Caco-2 (cell line): ENCODE data around the gene ZIM2. TPM values are rescaled to one million over a fixed set of nuclear protein-coding genes. Genes with fewer than 3 reads are reported as not detected.

Experiments used
- BruUV-seq: library from RNA; stranded (reverse); fragments of 400-500 nt; replicated peaks from 2 replicates; lab custom pipeline; 2021; lab: Mats Ljungman, UMichigan
- CTCF ChIA-PET: fragments of 300-600 bp; sonication (Branson Sonifier 250); formaldehyde crosslinking; loops from one replicate; lab custom pipeline; 2022; ENCODE audit warnings: antibody characterized with exemption; lab: Charles Lee
- POLR2A ChIA-PET: fragments of 300-600 bp; sonication (Branson Sonifier 250); formaldehyde crosslinking; loops from one replicate; lab custom pipeline; 2022; ENCODE audit warnings: antibody characterized with exemption; lab: Charles Lee
- DNase-seq, 2 experiments: peaks; one replicate each; pipeline versions ENCODE4 v3.0.0 to v3.0.0-alpha.2; 2020 to 2022
- H3K27me3 ChIP-seq: replicated peaks from 2 replicates; pipeline ENCODE4 v1.6.0; 2011; ENCODE audit warnings: low read length; ENCODE audit not compliant: control insufficient read depth, insufficient read depth
- H3K36me3 ChIP-seq: 2 replicates; pipeline ENCODE4 v1.5.1; 2011; ENCODE audit warnings: low read length; ENCODE audit not compliant: control insufficient read depth, insufficient read depth
- H3K4me1 ChIP-seq: fragments of 250-450 bp; sonication (Bioruptor Pico); 2 replicates; pipeline ENCODE4 v1.5.1; 2020; ENCODE audit warnings: mild to moderate bottlenecking
- H3K4me3 ChIP-seq: 2 replicates; pipeline ENCODE4 v1.5.1; 2011; ENCODE audit warnings: low read depth, mild to moderate bottlenecking, control low read depth, low read length
- H3K9me3 ChIP-seq: fragments of 250-450 bp; sonication (Bioruptor Pico); 2 replicates; pipeline ENCODE4 v1.5.1; 2020; ENCODE audit warnings: mild to moderate bottlenecking, moderate library complexity
- H3K27ac Mint-ChIP-seq: one replicate; pipeline ENCODE4 v1.8.0; 2022; ENCODE audit warnings: mixed read lengths; ENCODE audit not compliant: unreplicated experiment
- H3K27me3 Mint-ChIP-seq: one replicate; pipeline ENCODE4 v1.8.0; 2022; ENCODE audit warnings: mixed read lengths; ENCODE audit not compliant: insufficient read depth, unreplicated experiment
- H3K36me3 Mint-ChIP-seq: one replicate; pipeline ENCODE4 v1.8.0; 2022; ENCODE audit warnings: mild to moderate bottlenecking, mixed read lengths; ENCODE audit not compliant: insufficient read depth, unreplicated experiment
- H3K4me1 Mint-ChIP-seq: one replicate; pipeline ENCODE4 v1.8.0; 2022; ENCODE audit warnings: low read depth, mixed read lengths; ENCODE audit not compliant: unreplicated experiment
- H3K4me3 Mint-ChIP-seq: one replicate; pipeline ENCODE4 v1.8.0; 2022; ENCODE audit warnings: mild to moderate bottlenecking, moderate library complexity, mixed read lengths; ENCODE audit not compliant: unreplicated experiment
- H3K9me3 Mint-ChIP-seq: one replicate; pipeline ENCODE4 v1.8.0; 2022; ENCODE audit warnings: mixed read lengths; ENCODE audit not compliant: unreplicated experiment
- intact Hi-C: fragments of 100-400 bp; cut with micrococcal nuclease; formaldehyde crosslinking; loops from one replicate; pipeline ENCODE4 v1.10.0; 2022; ENCODE audit not compliant: unreplicated experiment
- total RNA-seq: library from RNA; stranded (reverse); gene quantifications from 2 replicates; pipeline ENCODE4 v1.2.3, GENCODE V29; 2022
- TF ChIP-seq, protein P1 (sequence below), 2 experiments: fragments of 200-600 bp in 1 of 2; IDR thresholded peaks; 1 replicate in 1 of 2; 2 replicates in 1 of 2; pipeline versions ENCODE4 v1.5.1 to v1.8.0; 2011 to 2022; ENCODE audit warnings: antibody characterized with exemption in 1 of 2, control low read depth in 1 of 2, inconsistent platforms in 1 of 2, low read depth in 1 of 2, low read length in 1 of 2, mild to moderate bottlenecking in 1 of 2, moderate library complexity in 1 of 2; ENCODE audit not compliant: insufficient read depth in 1 of 2, severe bottlenecking in 1 of 2, unreplicated experiment in 1 of 2

Gene ZIM2
- total RNA-seq, 1 experiment from 2014 or later = not detected

- Mint-ChIP-seq H3K27ac (no peak overlapping the region), H3K36me3 (no peaks in the 10 kb centered on the region), H3K27me3 (no peaks in the 10 kb centered on the region), H3K4me1 (no peaks in the 10 kb centered on the region), H3K4me3 (no peak overlapping the region), H3K9me3 (peaks cover 61% of the 10 kb centered on the region)
- CTCF ChIA-PET = no interaction called here
- DNase-seq = no peak
- no peaks in the 10 kb centered on the region for H3K4me1 ChIP-seq
- no peaks in the 10 kb centered on the region for H3K27me3 ChIP-seq
- no TSS peak for BruUV-seq
- intact Hi-C loops = no loop called here
- POLR2A ChIA-PET = no interaction called here
- peaks cover 8% of the 10 kb centered on the region; the same call in 1 of the 2 replicates for H3K9me3 ChIP-seq
- no peak overlapping the region for H3K4me3 ChIP-seq
- no peaks in the 10 kb centered on the region for H3K36me3 ChIP-seq
- TF ChIP-seq, protein P1, sequence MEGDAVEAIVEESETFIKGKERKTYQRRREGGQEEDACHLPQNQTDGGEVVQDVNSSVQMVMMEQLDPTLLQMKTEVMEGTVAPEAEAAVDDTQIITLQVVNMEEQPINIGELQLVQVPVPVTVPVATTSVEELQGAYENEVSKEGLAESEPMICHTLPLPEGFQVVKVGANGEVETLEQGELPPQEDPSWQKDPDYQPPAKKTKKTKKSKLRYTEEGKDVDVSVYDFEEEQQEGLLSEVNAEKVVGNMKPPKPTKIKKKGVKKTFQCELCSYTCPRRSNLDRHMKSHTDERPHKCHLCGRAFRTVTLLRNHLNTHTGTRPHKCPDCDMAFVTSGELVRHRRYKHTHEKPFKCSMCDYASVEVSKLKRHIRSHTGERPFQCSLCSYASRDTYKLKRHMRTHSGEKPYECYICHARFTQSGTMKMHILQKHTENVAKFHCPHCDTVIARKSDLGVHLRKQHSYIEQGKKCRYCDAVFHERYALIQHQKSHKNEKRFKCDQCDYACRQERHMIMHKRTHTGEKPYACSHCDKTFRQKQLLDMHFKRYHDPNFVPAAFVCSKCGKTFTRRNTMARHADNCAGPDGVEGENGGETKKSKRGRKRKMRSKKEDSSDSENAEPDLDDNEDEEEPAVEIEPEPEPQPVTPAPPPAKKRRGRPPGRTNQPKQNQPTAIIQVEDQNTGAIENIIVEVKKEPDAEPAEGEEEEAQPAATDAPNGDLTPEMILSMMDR (IDR thresholded peaks at IDR 0.05; ENCODE audit: insufficient read depth in 1 of 2, low read depth in 1 of 2, low read length in 1 of 2, severe bottlenecking in 1 of 2, unreplicated experiment in 1 of 2) = no peak
Measured at GRCh38 chr19:56868446-56868845, 27.9 kb upstream of the ZIM2 start.

DNA sequence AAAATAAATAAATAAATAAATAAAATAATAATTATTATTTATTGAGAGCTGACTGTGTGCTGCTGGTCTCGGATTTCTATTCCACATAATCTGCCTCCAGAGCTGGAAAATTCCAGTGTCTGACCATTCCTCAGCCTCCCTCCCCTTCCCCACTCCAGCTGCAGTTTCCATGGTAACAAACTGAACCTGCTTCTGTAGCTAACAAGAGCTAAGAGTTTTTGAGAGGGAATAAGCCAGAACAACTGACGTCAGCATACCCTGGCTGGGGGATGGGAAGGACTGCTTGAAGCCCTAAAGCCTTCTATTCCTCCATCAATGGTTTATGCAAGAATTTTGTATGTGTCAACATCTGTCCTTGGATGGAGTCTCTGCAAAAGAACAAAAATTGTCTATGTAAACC, 26.0 kb upstream of the ZIM2 start:
- no peaks in the 10 kb centered on the region for H3K4me1 ChIP-seq
- Mint-ChIP-seq H3K27me3 (no peaks in the 10 kb centered on the region), H3K4me1 (no peaks in the 10 kb centered on the region), H3K27ac (no peak overlapping the region), H3K36me3 (no peaks in the 10 kb centered on the region), H3K4me3 (no peak overlapping the region), H3K9me3 (peaks cover 52% of the 10 kb centered on the region)
- no peaks in the 10 kb centered on the region for H3K36me3 ChIP-seq
- DNase-seq = no peak
- H3K27me3 ChIP-seq = no peaks in the 10 kb centered on the region
- BruUV-seq = no TSS peak
- TF ChIP-seq, protein P1 (IDR thresholded peaks at IDR 0.05; ENCODE audit: insufficient read depth in 1 of 2, low read depth in 1 of 2, low read length in 1 of 2, severe bottlenecking in 1 of 2, unreplicated experiment in 1 of 2) = no peak
- intact Hi-C loops = no loop called here
- H3K4me3 ChIP-seq = no peak overlapping the region
- CTCF ChIA-PET = no interaction called here
- peaks cover 2% of the 10 kb centered on the region; the same call in 1 of the 2 replicates for H3K9me3 ChIP-seq
- POLR2A ChIA-PET = no interaction called here

GRCh38 chr19:56864443-56865125, 24.1 kb upstream of the ZIM2 start:
- TF ChIP-seq, protein P1 (IDR thresholded peaks at IDR 0.05; ENCODE audit: insufficient read depth in 1 of 2, low read depth in 1 of 2, low read length in 1 of 2, severe bottlenecking in 1 of 2, unreplicated experiment in 1 of 2) = no peak
- POLR2A ChIA-PET = no interaction called here
- 0 out of 2 replicates have a peak, but pooled peaks cover 2% of the 10 kb centered on the region for H3K9me3 ChIP-seq

More at GRCh38 chr19:56864443-56865125, 24.1 kb upstream of the ZIM2 start:
- Histone ChIP-seq H3K4me3 (no peak overlapping the region), H3K36me3 (no peaks in the 10 kb centered on the region), H3K4me1 (no peaks in the 10 kb centered on the region), H3K27me3 (no peaks in the 10 kb centered on the region)
- BruUV-seq = no TSS peak
- H3K9me3 Mint-ChIP-seq = peaks cover 36% of the 10 kb centered on the region
- no peaks in the 10 kb centered on the region for H3K36me3 Mint-ChIP-seq
- H3K4me1 Mint-ChIP-seq = no peaks in the 10 kb centered on the region
- no peak overlapping the region for H3K27ac Mint-ChIP-seq
- DNase-seq = no peak
- no peak overlapping the region for H3K4me3 Mint-ChIP-seq
- intact Hi-C loops = no loop called here
- no peaks in the 10 kb centered on the region for H3K27me3 Mint-ChIP-seq
- CTCF ChIA-PET = no interaction called here
